GM18526 (cell line): ENCODE results near the gene PPM1A.

Source experiments
- POLR2A ChIP-seq: IDR thresholded peaks from 3 replicates; pipeline ENCODE4 v1.6.1; 2011; ENCODE audit not compliant: insufficient read length; ENCODE audit errors: extremely low read depth

Gene PPM1A

GRCh38 chr14:60217713-60218112 lies 31.3 kb upstream of the PPM1A start:
- no peak for TF ChIP-seq POLR2A

GRCh38 chr14:60220084-60220483 lies 28.9 kb upstream of the PPM1A start:
- no peak for TF ChIP-seq POLR2A

GRCh38 chr14:60220917-60221316 lies 28.1 kb upstream of the PPM1A start:
- no peak for TF ChIP-seq POLR2A

GRCh38 chr14:60221457-60221856 lies 27.6 kb upstream of the PPM1A start:
- no peak for TF ChIP-seq POLR2A

- no peak for TF ChIP-seq POLR2A
Observed at GRCh38 chr14:60222820-60223219, 26.2 kb upstream of the PPM1A start.

GRCh38 chr14:60225265-60225664 lies 23.8 kb upstream of the PPM1A start:
- TF ChIP-seq POLR2A, result no peak

- no peak for TF ChIP-seq POLR2A
Observed at GRCh38 chr14:60226298-60226697, 22.7 kb upstream of the PPM1A start.

- no peak for TF ChIP-seq POLR2A
Observed at GRCh38 chr14:60227291-60227690, 21.7 kb upstream of the PPM1A start.

GRCh38 chr14:60229614-60230013 lies 19.4 kb upstream of the PPM1A start:
- TF ChIP-seq POLR2A, result no peak

GRCh38 chr14:60232185-60232584 lies 16.8 kb upstream of the PPM1A start:
- no peak for TF ChIP-seq POLR2A

GRCh38 chr14:60233251-60233650 lies 15.8 kb upstream of the PPM1A start:
- no peak for TF ChIP-seq POLR2A

- TF ChIP-seq POLR2A, result no peak
Observed at GRCh38 chr14:60233891-60234290, 15.1 kb upstream of the PPM1A start.

- TF ChIP-seq POLR2A, result no peak
Observed at GRCh38 chr14:60235440-60235839, 13.6 kb upstream of the PPM1A start.

GRCh38 chr14:60238955-60239354 lies 10.1 kb upstream of the PPM1A start:
- no peak for TF ChIP-seq POLR2A

GRCh38 chr14:60240139-60240856 lies 8.7 kb upstream of the PPM1A start:
- TF ChIP-seq POLR2A, result no peak

GRCh38 chr14:60241091-60241490 lies 7.9 kb upstream of the PPM1A start:
- no peak for TF ChIP-seq POLR2A

GRCh38 chr14:60242429-60242828 lies 6.6 kb upstream of the PPM1A start:
- no peak for TF ChIP-seq POLR2A
